ENCODE data around the gene PARVB.

DNA sequence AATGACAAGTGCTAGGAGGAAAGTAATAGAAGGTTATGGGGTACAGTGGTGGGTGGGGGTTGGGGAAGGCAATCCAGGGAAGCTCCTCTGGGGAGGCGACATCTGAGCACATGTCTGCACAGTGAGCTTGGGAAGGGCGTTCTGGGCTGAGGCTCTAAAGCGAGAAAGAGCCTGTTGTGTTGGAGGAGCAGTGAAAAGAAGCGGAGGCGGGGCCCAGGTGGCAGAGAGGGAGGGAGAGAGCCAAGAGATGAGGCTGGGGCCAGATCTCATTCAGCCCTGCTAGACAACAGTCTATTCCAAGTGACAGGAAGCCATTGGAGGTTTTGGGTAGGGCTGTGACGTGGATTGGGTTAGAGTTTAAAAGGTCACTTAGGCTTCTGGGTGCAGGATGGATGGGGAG lies 101.3 kb downstream of the PARVB start:
- TF ChIP-seq, protein P1, sequence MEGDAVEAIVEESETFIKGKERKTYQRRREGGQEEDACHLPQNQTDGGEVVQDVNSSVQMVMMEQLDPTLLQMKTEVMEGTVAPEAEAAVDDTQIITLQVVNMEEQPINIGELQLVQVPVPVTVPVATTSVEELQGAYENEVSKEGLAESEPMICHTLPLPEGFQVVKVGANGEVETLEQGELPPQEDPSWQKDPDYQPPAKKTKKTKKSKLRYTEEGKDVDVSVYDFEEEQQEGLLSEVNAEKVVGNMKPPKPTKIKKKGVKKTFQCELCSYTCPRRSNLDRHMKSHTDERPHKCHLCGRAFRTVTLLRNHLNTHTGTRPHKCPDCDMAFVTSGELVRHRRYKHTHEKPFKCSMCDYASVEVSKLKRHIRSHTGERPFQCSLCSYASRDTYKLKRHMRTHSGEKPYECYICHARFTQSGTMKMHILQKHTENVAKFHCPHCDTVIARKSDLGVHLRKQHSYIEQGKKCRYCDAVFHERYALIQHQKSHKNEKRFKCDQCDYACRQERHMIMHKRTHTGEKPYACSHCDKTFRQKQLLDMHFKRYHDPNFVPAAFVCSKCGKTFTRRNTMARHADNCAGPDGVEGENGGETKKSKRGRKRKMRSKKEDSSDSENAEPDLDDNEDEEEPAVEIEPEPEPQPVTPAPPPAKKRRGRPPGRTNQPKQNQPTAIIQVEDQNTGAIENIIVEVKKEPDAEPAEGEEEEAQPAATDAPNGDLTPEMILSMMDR (IDR thresholded peaks at IDR 0.05; ENCODE audit: extremely low read depth in 1 of 2, insufficient read depth in 1 of 2, low read depth in 1 of 2, low read length in 2 of 2): no peak
- TF ChIP-seq POLR2A (IDR thresholded peaks at IDR 0.05; ENCODE audit: low read depth, low read length) (no peak), JUN (IDR thresholded peaks at IDR 0.05; ENCODE audit: borderline replicate concordance, insufficient read depth, insufficient read length, low read depth) (no peak), EZH2 (IDR thresholded peaks at IDR 0.05; ENCODE audit: borderline replicate concordance, low read depth, low read length, severe bottlenecking) (no peak), POLR2AphosphoS5 (IDR thresholded peaks at IDR 0.05; ENCODE audit: insufficient read depth, low read depth, low read length) (no peak)
- TF ChIP-seq, protein P2, sequence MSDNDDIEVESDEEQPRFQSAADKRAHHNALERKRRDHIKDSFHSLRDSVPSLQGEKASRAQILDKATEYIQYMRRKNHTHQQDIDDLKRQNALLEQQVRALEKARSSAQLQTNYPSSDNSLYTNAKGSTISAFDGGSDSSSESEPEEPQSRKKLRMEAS (IDR thresholded peaks at IDR 0.05; ENCODE audit: insufficient read depth, insufficient read length): no peak

Measured in endothelial cell of umbilical vein (primary cell).